K562 (cell line): ENCODE measurements around the gene SBDS. TPM values are rescaled to one million over a fixed set of nuclear protein-coding genes. Genes with fewer than 3 reads are reported as not detected.
A peak's percentile ranks its signal among the peaks of the same experiment; 100 is the strongest.

ENCODE experiments used
- ATAC-seq: fragments of 200-7000 bp; cut with Tn5 transposase; 3 replicates; pipeline ENCODE4 v1.9.1; 2020; ENCODE audit warnings: moderate library complexity
- BruUV-seq: library from RNA; stranded (reverse); fragments of 400-500 nt; replicated peaks from 2 replicates; lab custom pipeline; 2021; lab: Mats Ljungman, UMichigan
- CTCF ChIA-PET: fragments of 300-600 bp; formaldehyde crosslinking; extraction: SDS; loops from one replicate; lab custom pipeline; 2021; ENCODE audit warnings: low intra/inter-chr PET ratio; lab: Yijun Ruan, JAX
- POLR2A ChIA-PET: fragments of 300-600, 350-650 bp; sonication (Branson Sonifier 250); formaldehyde crosslinking; extraction: SDS; loops from one replicate; lab custom pipeline; 2021; ENCODE audit warnings: antibody characterized with exemption, inconsistent platforms; lab: Yijun Ruan, JAX
- DNase-seq, 4 experiments: peaks; one replicate each; pipeline versions ENCODE4 v3.0.0 to v3.0.0-alpha.2; 2011 to 2018; ENCODE audit warnings: low spot score in 3 of 4, mixed read lengths in 3 of 4; ENCODE audit errors: extremely low read depth in 1 of 4
- FAIRE-seq: peaks from 2 replicates; lab custom pipeline; 2011; peaks lifted over from hg19 to GRCh38; lab: Jason Lieb, UNC
- H2AFZ ChIP-seq: 2 replicates; pipeline ENCODE4 v1.6.0; 2011; ENCODE audit warnings: low read depth, low read length, control low read depth, inconsistent platforms
- H3K27ac ChIP-seq: fragments of 200-600 bp; 3 replicates; pipeline ENCODE4 v1.8.0; 2011; ENCODE audit warnings: low read depth, mild to moderate bottlenecking, control low read depth, inconsistent platforms, low read length, moderate library complexity, mixed read lengths; ENCODE audit errors: extremely low read depth
- H3K27me3 ChIP-seq, 2 experiments: fragments of 300-600 bp in 1 of 2; 2 replicates in 1 of 2; 3 replicates in 1 of 2; pipeline versions ENCODE4 v1.6.0 to v1.8.0; 2011; ENCODE audit warnings: inconsistent platforms in 2 of 2, low read length in 2 of 2, mild to moderate bottlenecking in 1 of 2, mixed read lengths in 1 of 2, moderate library complexity in 1 of 2; ENCODE audit not compliant: control insufficient read depth in 2 of 2, insufficient read depth in 2 of 2
- H3K36me3 ChIP-seq: fragments of 300-600 bp; 3 replicates; pipeline ENCODE4 v1.8.0; 2011; ENCODE audit warnings: mild to moderate bottlenecking, low read length, inconsistent platforms; ENCODE audit not compliant: control insufficient read depth, insufficient read depth
- H3K4me1 ChIP-seq, 2 experiments: fragments of 200-600 bp in 1 of 2; replicated peaks in 1 of 2; 2 replicates in 1 of 2; 3 replicates in 1 of 2; pipeline versions ENCODE4 v1.5.1 to v1.8.0; 2011; ENCODE audit warnings: inconsistent platforms in 2 of 2, low read length in 2 of 2, mild to moderate bottlenecking in 1 of 2, mixed read lengths in 1 of 2, moderate library complexity in 1 of 2; ENCODE audit not compliant: control insufficient read depth in 2 of 2, insufficient read depth in 2 of 2
- H3K4me2 ChIP-seq: 2 replicates; pipeline ENCODE4 v1.6.1; 2011; ENCODE audit warnings: low read length, control low read depth, inconsistent platforms, mixed read lengths; ENCODE audit not compliant: insufficient read depth
- H3K4me3 ChIP-seq: fragments of 200-600 bp; sonication (generic), shearing (Covaris generic); 2 replicates; pipeline ENCODE4 v1.5.1; 2016; ENCODE audit warnings: control low read depth, inconsistent platforms
- H3K79me2 ChIP-seq: fragments of 200-600 bp; 3 replicates; pipeline ENCODE4 v1.8.0; 2011; ENCODE audit warnings: low read length, inconsistent platforms; ENCODE audit not compliant: control insufficient read depth, insufficient read depth
- H3K9ac ChIP-seq, 2 experiments: 2 replicates each; pipeline versions ENCODE4 v1.6.0 to v1.6.1; 2011; ENCODE audit warnings: low read depth in 2 of 2, low read length in 2 of 2, control low read depth in 1 of 2, inconsistent platforms in 1 of 2, mild to moderate bottlenecking in 1 of 2, mixed read lengths in 1 of 2; ENCODE audit not compliant: insufficient read depth in 1 of 2
- H3K9me1 ChIP-seq: one replicate; pipeline ENCODE4 v1.6.0; 2011; ENCODE audit warnings: inconsistent platforms, mild to moderate bottlenecking, low read length, moderate library complexity; ENCODE audit not compliant: control insufficient read depth, insufficient read depth
- H3K9me3 ChIP-seq: replicated peaks from 2 replicates; pipeline ENCODE4 v1.5.1; 2011; ENCODE audit warnings: low read depth, low read length, inconsistent platforms; ENCODE audit not compliant: control insufficient read depth, insufficient read depth
- H4K20me1 ChIP-seq: replicated peaks from 2 replicates; pipeline ENCODE4 v1.6.1; 2011; ENCODE audit warnings: low read length, inconsistent platforms, mixed read lengths; ENCODE audit not compliant: control insufficient read depth, insufficient read depth
- ARNT ChIP-seq, 2 experiments: fragments of 450-650 bp; IDR thresholded peaks; 2 replicates each; pipeline ENCODE4 v1.6.1; 2016; ENCODE audit warnings: mild to moderate bottlenecking in 1 of 2
- ASH1L ChIP-seq: fragments of 450-650 bp; IDR thresholded peaks from 2 replicates; pipeline ENCODE4 v1.6.1; 2018; ENCODE audit warnings: borderline replicate concordance, mild to moderate bottlenecking, low read depth; ENCODE audit not compliant: partially characterized antibody
- ATF3 ChIP-seq, 2 experiments: fragments of 450-650 bp in 1 of 2; sonication (generic) in 1 of 2; formaldehyde crosslinking in 1 of 2; IDR thresholded peaks in 1 of 2; conservative IDR thresholded peaks in 1 of 2; 2 replicates each; pipeline versions ENCODE4 v1.6.1 to v1.8.1; 2016 to 2023; ENCODE audit warnings: mild to moderate bottlenecking in 2 of 2, moderate library complexity in 2 of 2, inconsistent platforms in 1 of 2, missing genetic modification reagents in 1 of 2
- BHLHE40 ChIP-seq: IDR thresholded peaks from 2 replicates; pipeline ENCODE4 v1.6.1; 2011; ENCODE audit warnings: low read length, improper control_type of control experiment
- CC2D1A ChIP-seq: fragments of 450-650 bp; IDR thresholded peaks from 2 replicates; pipeline ENCODE4 v1.6.1; 2017; ENCODE audit warnings: mild to moderate bottlenecking
- CHD2 ChIP-seq: IDR thresholded peaks from 2 replicates; pipeline ENCODE4 v1.6.1; 2011; ENCODE audit warnings: low read depth, low read length
- MTA3 ChIP-seq: fragments of 450-650 bp; formaldehyde crosslinking; IDR thresholded peaks from 2 replicates; pipeline ENCODE4 v1.6.1; 2017; ENCODE audit warnings: mild to moderate bottlenecking, borderline replicate concordance
- NCOA6 ChIP-seq: fragments of 450-650 bp; IDR thresholded peaks from 2 replicates; pipeline ENCODE4 v1.6.1; 2017; ENCODE audit warnings: mild to moderate bottlenecking
- PRDM10 ChIP-seq: fragments of 450-650 bp; IDR thresholded peaks from 2 replicates; pipeline ENCODE4 v1.6.1; 2018; ENCODE audit not compliant: partially characterized antibody
- RAD51 ChIP-seq: fragments of 450-650 bp; IDR thresholded peaks from 2 replicates; pipeline ENCODE4 v1.7.1; 2016; ENCODE audit warnings: low read depth, mild to moderate bottlenecking, borderline replicate concordance
- RBFOX2 ChIP-seq: fragments of 200-400 bp; formaldehyde crosslinking; IDR thresholded peaks from 2 replicates; pipeline ENCODE4 v1.6.1; 2017; ENCODE audit warnings: low read depth, mild to moderate bottlenecking, low read length, moderate library complexity
- SREBF1 ChIP-seq: fragments of 150-350 bp; IDR thresholded peaks from 2 replicates; pipeline ENCODE4 v1.6.1; 2014; ENCODE audit warnings: antibody characterized with exemption, low read depth, low read length, borderline replicate concordance
- TAF9B ChIP-seq: fragments of 450-650 bp; IDR thresholded peaks from 2 replicates; pipeline ENCODE4 v1.6.1; 2018; ENCODE audit warnings: mild to moderate bottlenecking; ENCODE audit not compliant: partially characterized antibody
- USF2 ChIP-seq: sonication (generic); formaldehyde crosslinking; IDR thresholded peaks from 2 replicates; pipeline ENCODE4 v1.5.0; 2020; ENCODE audit warnings: missing genetic modification reagents
- ZNF695 ChIP-seq: fragments of 450-650 bp; formaldehyde crosslinking; IDR thresholded peaks from 2 replicates; pipeline ENCODE4 v1.4.0; 2020; ENCODE audit warnings: mild to moderate bottlenecking, moderate library complexity
- WGBS: fragments of 100-300 bp; shearing (Covaris generic); methylation state at CpG from one replicate; pipeline ENCODE4 v1.1.6; 2016; ENCODE audit warnings: low coverage, mixed read lengths; ENCODE audit not compliant: insufficient coverage; ENCODE audit errors: missing lambda C conversion rate; 5-methylcytosine and 5-hydroxymethylcytosine counted together
- in situ Hi-C: fragments of 300-500 bp; cut with MboI; formaldehyde crosslinking; loops from 4 replicates; pipeline ENCODE4 v1.15.0; 2018; ENCODE audit warnings: inconsistent platforms, mixed read lengths
- intact Hi-C: fragments of 100-400 bp; cut with micrococcal nuclease; formaldehyde crosslinking; loops from 2 replicates; pipeline ENCODE4 v1.14.2; 2022
- polyA plus RNA-seq, 8 experiments: library from polyadenylated mRNA; depleted of rRNA in 4 of 8; stranded (reverse) in 5 of 8; unstranded in 3 of 8; fragments of >200 nt; fragmentation: Nextera tagmentation in 2 of 8; fragmentation: Illumina TruSeq in 1 of 8; extraction: Ambion mirVana in 2 of 8; extraction: Trizol in 1 of 8; gene quantifications; 2 replicates each; pipeline versions ENCODE4 v1.2.1 to v1.2.3, GENCODE V29; 2011 to 2014; ENCODE audit warnings: inconsistent platforms in 1 of 8, missing spikeins in 1 of 8
- total RNA-seq, 7 experiments: library from RNA; depleted of rRNA in 6 of 7; stranded (reverse); fragments of >200 nt in 6 of 7; fragmentation: Illumina TruSeq in 2 of 7; extraction: Trizol in 2 of 7; gene quantifications; 2 replicates each; pipeline versions ENCODE4 v1.2.1 to v1.2.3, GENCODE V29; 2011 to 2021; ENCODE audit warnings: low replicate concordance in 1 of 7
- TF ChIP-seq, protein P1 (sequence below): sonication (generic); formaldehyde crosslinking; IDR thresholded peaks from 2 replicates; pipeline ENCODE4 v1.8.0; 2022; ENCODE audit warnings: missing genetic modification reagents, mild to moderate bottlenecking, borderline replicate concordance

Gene SBDS
- total and polyA plus RNA-seq, 9 of the 15 experiments (the other 6 are each of a cell fraction or from before 2014, with no cell fraction given): 105 to 174 (median 117) TPM

DNA sequence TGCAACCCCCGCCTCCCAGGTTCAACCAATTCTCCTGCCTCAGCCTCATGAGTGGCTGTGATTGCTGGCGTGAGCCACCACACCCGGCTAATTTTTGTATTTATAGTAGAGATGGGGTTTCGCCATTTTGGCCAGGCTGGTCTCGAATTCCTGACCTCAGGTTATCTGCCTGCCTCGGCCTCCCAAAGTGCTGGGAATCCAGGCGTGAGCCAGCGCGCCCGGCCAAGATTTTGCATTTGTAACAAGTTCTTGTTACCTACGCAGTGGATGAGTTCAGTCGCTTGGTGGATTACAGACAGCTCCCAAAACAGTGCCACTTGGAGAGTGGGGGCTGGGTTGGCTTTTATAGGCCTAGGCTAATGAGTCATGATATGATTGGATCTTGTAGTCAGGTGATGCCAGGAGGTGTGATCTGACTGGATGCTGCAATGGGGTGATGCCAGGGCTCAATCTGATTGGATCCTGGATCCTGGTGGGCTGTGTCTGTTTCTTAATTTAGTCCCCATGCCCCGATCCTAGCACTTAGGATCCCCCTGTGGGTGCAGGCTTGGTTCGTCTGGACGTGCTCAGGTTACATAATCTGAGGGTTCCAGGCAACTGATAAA lies 20.3 kb downstream of the SBDS start:
- Histone ChIP-seq H3K9ac (no peak overlapping the region), H2AFZ (peak overlapping the region; percentile 74), H3K27me3 (no peaks in the 10 kb centered on the region), H3K9me1 (no peaks in the 10 kb centered on the region), H4K20me1 (no peaks in the 10 kb centered on the region), H3K4me2 (no peak overlapping the region), H3K36me3 (no peaks in the 10 kb centered on the region), H3K9me3 (no peaks in the 10 kb centered on the region), H3K27ac (peak overlapping the region; percentile 60; the same call in 1 of the 3 replicates), H3K4me3 (no peak overlapping the region), H3K79me2 (no peaks in the 10 kb centered on the region), H3K4me1 (peaks cover 2 to 11% of the 10 kb centered on the region in 2 experiments; a peak in 3 of 5 replicates)
- intact Hi-C loops: no loop called here
- FAIRE-seq (peak; percentile 70), ATAC-seq (peak; percentile 86), DNase-seq (peak; percentile 55 to 69 (median 66))
- ChIA-PET CTCF (no interaction called here), POLR2A (no interaction called here)
- BruUV-seq: no TSS peak
- in situ Hi-C loops: no loop called here
- WGBS: 58% methylated on average over 15 of the region's 15 CpGs
- TF ChIP-seq SREBF1 (peak; percentile 93), MTA3 (peak; percentile 54; the same call in 1 of the 2 replicates), RBFOX2 (0 out of 2 replicates have a peak, but pooled peaks have one; percentile 16), USF2 (CRISPR knock-in tag) (peak; percentile 64), ZNF695 (no peak), RAD51 (peak; percentile 62; the same call in 1 of the 2 replicates), CHD2 (0 out of 2 replicates have a peak, but pooled peaks have one; percentile 23), ASH1L (peak; percentile 36), NCOA6 (no peak), PRDM10 (peak; percentile 48), TAF9B (peak; percentile 11), BHLHE40 (no peak), ATF3 (IDR thresholded peaks at IDR 0.05) (peak; percentile 30; the same call in 1 of the 2 replicates), ATF3 (CRISPR knock-in tag; conservative IDR thresholded peaks at IDR 0.05) (no peak), CC2D1A (0 out of 2 replicates have a peak, but pooled peaks have one; percentile 16), ARNT (IDR thresholded peaks at IDR 0.05) (0 out of 4 replicates have a peak, but pooled peaks of 1 of the 2 experiments have one; percentile 35)
- TF ChIP-seq, protein P1, sequence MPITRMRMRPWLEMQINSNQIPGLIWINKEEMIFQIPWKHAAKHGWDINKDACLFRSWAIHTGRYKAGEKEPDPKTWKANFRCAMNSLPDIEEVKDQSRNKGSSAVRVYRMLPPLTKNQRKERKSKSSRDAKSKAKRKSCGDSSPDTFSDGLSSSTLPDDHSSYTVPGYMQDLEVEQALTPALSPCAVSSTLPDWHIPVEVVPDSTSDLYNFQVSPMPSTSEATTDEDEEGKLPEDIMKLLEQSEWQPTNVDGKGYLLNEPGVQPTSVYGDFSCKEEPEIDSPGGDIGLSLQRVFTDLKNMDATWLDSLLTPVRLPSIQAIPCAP: no peak
